GM04504 (cell line): Measurements from ENCODE around the gene MBD3.
"Not testable (repeated sequence)": the region's sequence is repeated elsewhere in the genome, so short reads cannot be mapped to it uniquely, and the experiment has no call there.

Experiments used
- DNase-seq: peaks from one replicate; pipeline ENCODE4 v3.0.0-alpha.2; 2012; ENCODE audit warnings: low read depth

The MBD3 gene

GRCh38 chr19:1538978-1539377, 53.7 kb downstream of the MBD3 start:
- no peak for DNase-seq

- not testable (repeated sequence) for DNase-seq
Observed at GRCh38 chr19:1535699-1536098, 57.0 kb downstream of the MBD3 start.

- no peak for DNase-seq
Observed at GRCh38 chr19:1534972-1535371, 57.7 kb downstream of the MBD3 start.

- DNase-seq, result no peak
Observed at GRCh38 chr19:1533510-1534150, 59.0 kb downstream of the MBD3 start.

- no peak for DNase-seq
Observed at GRCh38 chr19:1532003-1532402, 60.7 kb downstream of the MBD3 start.

- DNase-seq, result no peak
Observed at GRCh38 chr19:1531587-1531986, 61.1 kb downstream of the MBD3 start.

GRCh38 chr19:1530856-1531255, 61.8 kb downstream of the MBD3 start:
- DNase-seq, result not testable (repeated sequence)

GRCh38 chr19:1529430-1529816, 63.2 kb downstream of the MBD3 start:
- no peak for DNase-seq

- DNase-seq, result no peak
Observed at GRCh38 chr19:1528596-1529429, 63.9 kb downstream of the MBD3 start.

- no peak for DNase-seq
Observed at GRCh38 chr19:1527650-1528309, 64.9 kb downstream of the MBD3 start.

GRCh38 chr19:1526979-1527649, 65.6 kb downstream of the MBD3 start:
- DNase-seq, result no peak

- DNase-seq, result no peak
Observed at GRCh38 chr19:1526066-1526778, 66.4 kb downstream of the MBD3 start.

GRCh38 chr19:1525343-1525742, 67.3 kb downstream of the MBD3 start:
- DNase-seq, result no peak

- no peak for DNase-seq
Observed at GRCh38 chr19:1524972-1525325, 67.7 kb downstream of the MBD3 start.

- DNase-seq, result no peak
Observed at GRCh38 chr19:1524287-1524971, 68.2 kb downstream of the MBD3 start.
